Epithelial cell of esophagus (primary cell): ENCODE measurements around the gene VIPR2.

Experiments used
- DNase-seq: peaks from one replicate; pipeline ENCODE4 v3.0.0; 2010; ENCODE audit warnings: low read depth
- H3K4me3 ChIP-seq: 2 replicates; pipeline ENCODE4 v1.5.1; 2011; ENCODE audit warnings: mild to moderate bottlenecking, low read length, control low read depth
- TF ChIP-seq, protein P1 (sequence below): IDR thresholded peaks from 2 replicates; pipeline ENCODE4 v1.5.1; 2011; ENCODE audit warnings: low read depth, mild to moderate bottlenecking, low read length, control low read depth, inconsistent platforms; ENCODE audit not compliant: insufficient read depth; ENCODE audit errors: missing control alignments

The VIPR2 gene

DNA sequence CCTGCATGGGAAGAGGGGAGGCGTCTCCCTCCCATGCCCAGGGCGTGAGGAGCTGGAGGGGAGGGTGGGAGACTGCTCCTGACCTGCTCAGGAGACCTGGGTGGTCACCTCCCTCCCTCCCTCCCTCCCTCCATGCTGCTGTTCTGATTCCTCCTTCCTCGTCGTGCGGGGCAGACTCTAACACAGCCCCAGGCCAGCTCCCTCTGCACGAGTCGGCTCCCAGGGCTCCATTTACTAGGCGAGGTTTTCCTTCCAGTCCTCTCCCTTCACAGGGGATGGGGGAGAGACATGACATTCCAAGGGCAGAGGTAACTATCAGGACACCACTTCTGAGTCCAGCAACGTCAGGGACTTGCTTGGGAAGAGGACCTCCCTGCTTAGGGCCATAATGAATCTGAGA is 23.6 kb downstream of the VIPR2 start:
- no peak for DNase-seq
- H3K4me3 ChIP-seq, result no peak overlapping the region
- TF ChIP-seq, protein P1, sequence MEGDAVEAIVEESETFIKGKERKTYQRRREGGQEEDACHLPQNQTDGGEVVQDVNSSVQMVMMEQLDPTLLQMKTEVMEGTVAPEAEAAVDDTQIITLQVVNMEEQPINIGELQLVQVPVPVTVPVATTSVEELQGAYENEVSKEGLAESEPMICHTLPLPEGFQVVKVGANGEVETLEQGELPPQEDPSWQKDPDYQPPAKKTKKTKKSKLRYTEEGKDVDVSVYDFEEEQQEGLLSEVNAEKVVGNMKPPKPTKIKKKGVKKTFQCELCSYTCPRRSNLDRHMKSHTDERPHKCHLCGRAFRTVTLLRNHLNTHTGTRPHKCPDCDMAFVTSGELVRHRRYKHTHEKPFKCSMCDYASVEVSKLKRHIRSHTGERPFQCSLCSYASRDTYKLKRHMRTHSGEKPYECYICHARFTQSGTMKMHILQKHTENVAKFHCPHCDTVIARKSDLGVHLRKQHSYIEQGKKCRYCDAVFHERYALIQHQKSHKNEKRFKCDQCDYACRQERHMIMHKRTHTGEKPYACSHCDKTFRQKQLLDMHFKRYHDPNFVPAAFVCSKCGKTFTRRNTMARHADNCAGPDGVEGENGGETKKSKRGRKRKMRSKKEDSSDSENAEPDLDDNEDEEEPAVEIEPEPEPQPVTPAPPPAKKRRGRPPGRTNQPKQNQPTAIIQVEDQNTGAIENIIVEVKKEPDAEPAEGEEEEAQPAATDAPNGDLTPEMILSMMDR, result no peak

DNA sequence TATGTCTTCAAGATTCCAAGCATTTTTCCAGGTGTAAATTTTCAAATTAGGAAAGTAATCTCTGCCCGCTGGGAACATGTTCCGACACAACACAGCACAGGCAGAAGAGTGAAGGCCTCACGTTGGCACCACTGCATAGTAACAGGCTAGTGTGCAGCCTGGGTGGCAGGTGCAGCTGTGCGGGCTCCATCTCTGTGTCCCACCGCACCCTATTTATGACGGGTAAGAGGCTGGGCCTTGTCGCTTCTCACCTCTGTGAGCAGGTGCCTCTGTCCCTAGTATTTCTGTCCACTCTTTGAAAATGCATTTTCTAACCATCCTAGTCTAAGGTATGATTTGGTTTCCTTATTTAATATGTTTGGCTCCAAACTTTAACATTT is 24.1 kb downstream of the VIPR2 start:
- H3K4me3 ChIP-seq, result no peak overlapping the region
- no peak for DNase-seq
- TF ChIP-seq, protein P1, result no peak

DNA sequence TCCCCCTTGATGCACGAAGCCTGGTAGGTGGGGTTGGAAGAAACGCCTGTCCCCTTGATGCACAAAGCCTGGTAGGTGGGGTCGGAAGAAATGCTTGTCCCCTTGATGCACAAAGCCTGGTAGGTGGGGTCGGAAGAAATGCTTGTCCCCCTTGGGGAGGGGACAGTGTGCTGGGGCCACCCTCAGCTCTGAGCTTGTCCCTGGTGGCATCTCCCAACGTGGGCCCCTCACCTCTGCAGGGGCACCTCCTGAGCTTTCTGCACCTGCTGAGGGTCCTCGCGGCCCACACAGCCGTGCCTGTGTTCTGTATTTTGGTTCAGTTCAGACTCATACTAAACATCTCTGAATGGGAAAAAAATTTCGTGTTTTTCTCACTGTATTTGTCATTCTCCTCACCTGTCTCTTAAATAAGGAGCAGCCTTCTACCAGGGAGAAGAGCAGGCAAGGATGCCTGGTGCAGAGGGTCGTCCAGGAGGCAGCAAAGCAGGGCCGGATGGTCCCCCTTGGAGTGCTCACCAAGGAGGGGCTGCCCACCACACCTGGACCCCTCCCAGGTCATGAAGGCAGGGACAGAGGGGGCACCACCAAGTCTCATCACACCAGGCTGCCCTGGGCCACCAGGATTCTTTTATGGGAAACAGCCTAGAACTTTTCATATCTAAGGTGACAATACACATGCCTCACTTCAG is 24.7 kb downstream of the VIPR2 start:
- DNase-seq, result no peak
- no peak overlapping the region for H3K4me3 ChIP-seq
- TF ChIP-seq, protein P1, result no peak

DNA sequence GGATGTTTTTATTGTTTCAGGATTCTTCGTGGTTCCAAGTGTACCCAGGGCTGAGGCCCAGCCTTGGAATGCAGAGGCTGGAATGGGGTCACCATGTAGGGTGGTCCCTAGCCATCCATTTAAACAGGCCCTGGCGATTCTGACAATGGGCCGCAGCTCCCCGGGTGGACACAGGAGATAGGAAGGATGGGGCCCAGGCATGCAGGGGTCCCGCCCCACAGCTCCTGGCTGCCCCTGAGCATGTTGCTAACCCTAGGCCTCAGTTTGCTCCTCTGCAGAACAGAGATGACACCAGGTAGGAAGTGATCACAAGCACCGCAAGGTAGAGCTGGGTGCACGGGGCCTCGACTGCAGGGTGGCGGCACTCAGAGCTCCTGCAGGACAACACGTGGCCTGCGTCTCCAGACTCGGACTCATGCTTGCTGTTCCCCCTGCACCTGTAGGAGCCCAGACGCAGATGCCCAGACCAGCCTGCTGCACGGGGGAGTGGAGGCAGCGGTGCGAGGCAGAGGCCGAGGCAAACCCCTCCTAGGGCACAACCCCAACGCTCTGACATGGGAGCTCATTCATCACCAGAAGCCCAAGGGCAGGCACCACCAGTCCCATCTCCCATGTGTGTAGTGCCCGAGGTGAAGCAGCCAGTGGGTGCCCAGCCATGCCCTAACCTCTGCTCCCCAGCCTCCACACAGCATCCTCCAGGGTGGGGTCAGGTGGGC is 25.5 kb downstream of the VIPR2 start:
- DNase-seq, result no peak
- TF ChIP-seq, protein P1, result no peak
- H3K4me3 ChIP-seq, result no peak overlapping the region

DNA sequence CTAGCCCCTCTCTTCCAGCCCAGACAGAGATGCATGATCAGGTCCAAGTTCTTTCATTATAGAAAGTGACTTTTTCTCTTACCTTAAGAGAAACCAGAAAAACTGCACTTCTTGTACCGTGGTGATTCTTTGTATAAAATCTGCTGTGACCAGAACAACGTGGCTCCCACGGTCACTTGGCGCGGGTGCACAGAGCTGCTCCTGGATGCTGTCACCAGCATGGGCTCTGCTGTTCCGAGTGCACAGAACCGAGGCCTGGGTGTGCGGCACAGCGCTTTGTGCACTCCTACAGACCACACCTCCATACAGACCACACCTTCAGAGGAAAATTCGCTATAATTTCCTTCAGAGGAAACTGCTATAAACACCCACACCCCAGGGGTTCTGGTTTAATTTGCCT is 26.0 kb downstream of the VIPR2 start:
- TF ChIP-seq, protein P1, result no peak
- no peak overlapping the region for H3K4me3 ChIP-seq

DNA sequence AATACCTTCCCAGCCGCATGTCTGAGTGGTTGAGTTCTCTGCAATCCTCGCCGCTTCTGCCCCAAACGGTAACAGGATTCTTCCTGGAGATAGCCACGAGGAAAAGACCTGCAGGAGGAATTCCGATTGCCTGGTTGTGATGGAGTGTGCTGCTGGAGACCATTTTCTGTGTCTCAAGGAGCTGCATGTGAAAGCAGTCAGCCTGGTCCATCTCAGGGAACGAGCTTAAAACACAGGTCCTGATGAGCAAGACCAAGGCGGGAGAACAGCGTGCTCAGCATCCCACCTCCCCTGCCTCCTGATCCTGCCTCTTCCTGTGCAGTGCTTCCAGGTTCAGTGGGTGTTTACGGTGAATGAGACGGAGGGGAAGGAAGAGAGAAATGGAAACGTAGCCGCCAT is 26.5 kb downstream of the VIPR2 start:
- TF ChIP-seq, protein P1, result no peak
- no peak overlapping the region for H3K4me3 ChIP-seq
- no peak for DNase-seq

More for the DNA sequence above, 26.0 kb downstream of the VIPR2 start:
- DNase-seq, result no peak
